ENCODE data around the gene HJV.

The HJV gene

DNA sequence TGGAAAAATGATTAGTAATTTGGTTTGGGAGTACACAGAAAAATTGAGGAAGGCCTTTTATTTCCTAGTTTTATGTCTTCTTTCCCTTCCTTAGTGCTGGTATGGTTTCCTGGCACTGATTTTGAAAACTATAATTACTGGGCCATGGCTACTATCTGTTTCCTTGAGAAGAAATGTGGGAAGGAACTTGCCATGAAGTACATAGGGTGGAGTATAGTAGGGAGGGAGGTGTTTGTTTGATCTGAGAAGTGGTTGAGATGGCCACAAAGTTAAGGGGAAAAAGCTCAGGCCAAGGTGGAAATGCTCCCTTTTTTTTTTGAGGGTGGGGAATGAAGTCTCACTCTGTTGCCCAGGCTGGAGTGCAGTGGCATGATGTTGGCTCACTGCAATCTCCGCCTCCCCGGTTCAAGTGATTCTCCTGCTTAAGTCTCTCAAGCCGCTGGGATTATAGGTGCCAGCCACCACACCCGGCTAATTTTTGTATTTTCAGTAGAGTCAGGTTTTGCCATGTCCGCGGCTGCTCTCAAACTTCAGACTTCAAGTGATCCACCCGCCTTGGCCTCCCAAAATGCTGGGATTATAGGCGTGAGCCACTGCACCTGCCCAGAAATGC, 11.3 kb downstream of the HJV start:
- TF ChIP-seq, protein P1, sequence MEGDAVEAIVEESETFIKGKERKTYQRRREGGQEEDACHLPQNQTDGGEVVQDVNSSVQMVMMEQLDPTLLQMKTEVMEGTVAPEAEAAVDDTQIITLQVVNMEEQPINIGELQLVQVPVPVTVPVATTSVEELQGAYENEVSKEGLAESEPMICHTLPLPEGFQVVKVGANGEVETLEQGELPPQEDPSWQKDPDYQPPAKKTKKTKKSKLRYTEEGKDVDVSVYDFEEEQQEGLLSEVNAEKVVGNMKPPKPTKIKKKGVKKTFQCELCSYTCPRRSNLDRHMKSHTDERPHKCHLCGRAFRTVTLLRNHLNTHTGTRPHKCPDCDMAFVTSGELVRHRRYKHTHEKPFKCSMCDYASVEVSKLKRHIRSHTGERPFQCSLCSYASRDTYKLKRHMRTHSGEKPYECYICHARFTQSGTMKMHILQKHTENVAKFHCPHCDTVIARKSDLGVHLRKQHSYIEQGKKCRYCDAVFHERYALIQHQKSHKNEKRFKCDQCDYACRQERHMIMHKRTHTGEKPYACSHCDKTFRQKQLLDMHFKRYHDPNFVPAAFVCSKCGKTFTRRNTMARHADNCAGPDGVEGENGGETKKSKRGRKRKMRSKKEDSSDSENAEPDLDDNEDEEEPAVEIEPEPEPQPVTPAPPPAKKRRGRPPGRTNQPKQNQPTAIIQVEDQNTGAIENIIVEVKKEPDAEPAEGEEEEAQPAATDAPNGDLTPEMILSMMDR (IDR thresholded peaks at IDR 0.05; ENCODE audit: insufficient read depth, low read length, missing control alignments) = no peak
- POLR2A ChIA-PET = no interaction called here
- no peak for DNase-seq (ENCODE audit: low read depth, low spot score)
- H3K4me3 ChIP-seq (ENCODE audit: low read depth, low read length) = no peak overlapping the region
- CTCF ChIA-PET = interaction anchor here (1.0 to 21.4 kb wide), 8 partner anchors 9 to 163 kb away, joined by 3 to 787 read pairs (median 10); partner anchors contain the start of genes NUDT17 and TXNIP

DNA sequence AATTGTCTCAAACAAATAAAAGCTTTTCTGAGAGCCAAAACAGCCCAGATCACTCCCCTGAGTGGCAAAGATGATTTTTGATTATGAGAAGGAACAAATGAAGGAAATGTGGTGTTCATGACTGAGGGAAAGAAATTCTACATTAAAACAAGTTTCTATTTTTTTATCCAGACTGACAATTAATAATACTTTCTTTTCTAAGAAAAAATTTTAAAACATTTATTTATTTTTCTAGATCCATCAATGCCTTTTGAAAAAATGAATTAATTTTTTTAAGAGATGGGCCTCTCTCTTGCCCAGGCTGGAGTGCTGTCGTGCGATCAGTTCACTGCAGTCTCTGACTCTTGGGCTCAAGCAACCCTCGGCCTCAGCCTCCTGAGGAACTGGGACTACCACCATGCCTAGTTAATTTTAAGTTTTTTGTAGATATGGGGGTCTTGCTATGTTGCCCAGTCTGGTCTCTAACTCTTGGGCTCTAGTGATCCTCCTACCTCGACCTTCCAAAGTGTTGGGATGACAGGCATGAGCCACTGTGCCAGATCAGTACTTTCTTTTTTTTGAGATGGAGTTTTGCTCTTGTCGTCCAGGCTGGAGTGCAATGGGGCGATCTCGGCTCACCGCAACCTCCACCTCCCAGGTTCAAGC, 13.9 kb downstream of the HJV start:
- H3K4me3 ChIP-seq (ENCODE audit: low read depth, low read length) = no peak overlapping the region
- DNase-seq (ENCODE audit: low read depth, low spot score) = no peak
- ChIA-PET CTCF (interaction anchor here (0.6 to 21.4 kb wide), 22 partner anchors 8 to 161 kb away, joined by 3 to 787 read pairs (median 4); partner anchors contain the start of genes HJV, NUDT17, POLR3GL and RBM8A), POLR2A (interaction anchor here (0.6 to 1.7 kb wide), 2 partner anchors 29 to 30 kb away, joined by 3 to 10 read pairs; no protein-coding TSS in a partner anchor)
- TF ChIP-seq, protein P1 (IDR thresholded peaks at IDR 0.05; ENCODE audit: insufficient read depth, low read length, missing control alignments) = no peak

DNA sequence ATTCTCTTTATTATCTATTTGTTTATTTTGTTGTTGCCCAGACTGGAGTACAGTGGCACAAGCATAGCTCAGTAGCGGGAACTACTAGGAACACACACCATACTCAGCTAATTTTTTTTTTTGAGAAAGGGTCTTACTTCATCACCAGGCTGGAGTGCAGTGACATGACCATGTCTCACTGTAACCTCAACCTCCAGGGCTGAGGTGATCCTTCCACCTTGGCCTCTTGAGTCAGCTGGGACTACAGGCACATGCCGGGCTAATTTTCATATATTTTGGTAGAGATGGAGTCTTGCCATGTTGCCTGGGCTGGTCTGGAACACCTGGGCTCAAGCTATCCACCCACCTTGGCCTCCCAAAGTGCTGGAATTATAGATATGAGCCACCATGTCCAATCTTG, 19.8 kb downstream of the HJV start:
- no peak for DNase-seq (ENCODE audit: low read depth, low spot score)
- POLR2A ChIA-PET = no interaction called here
- CTCF ChIA-PET = interaction anchor here (0.7 to 21.4 kb wide), 3 partner anchors 8 to 35 kb away, joined by 3 to 787 read pairs (median 3); partner anchors contain the start of gene TXNIP
- H3K4me3 ChIP-seq (ENCODE audit: low read depth, low read length) = no peak overlapping the region
- TF ChIP-seq, protein P1 (IDR thresholded peaks at IDR 0.05; ENCODE audit: insufficient read depth, low read length, missing control alignments) = no peak

DNA sequence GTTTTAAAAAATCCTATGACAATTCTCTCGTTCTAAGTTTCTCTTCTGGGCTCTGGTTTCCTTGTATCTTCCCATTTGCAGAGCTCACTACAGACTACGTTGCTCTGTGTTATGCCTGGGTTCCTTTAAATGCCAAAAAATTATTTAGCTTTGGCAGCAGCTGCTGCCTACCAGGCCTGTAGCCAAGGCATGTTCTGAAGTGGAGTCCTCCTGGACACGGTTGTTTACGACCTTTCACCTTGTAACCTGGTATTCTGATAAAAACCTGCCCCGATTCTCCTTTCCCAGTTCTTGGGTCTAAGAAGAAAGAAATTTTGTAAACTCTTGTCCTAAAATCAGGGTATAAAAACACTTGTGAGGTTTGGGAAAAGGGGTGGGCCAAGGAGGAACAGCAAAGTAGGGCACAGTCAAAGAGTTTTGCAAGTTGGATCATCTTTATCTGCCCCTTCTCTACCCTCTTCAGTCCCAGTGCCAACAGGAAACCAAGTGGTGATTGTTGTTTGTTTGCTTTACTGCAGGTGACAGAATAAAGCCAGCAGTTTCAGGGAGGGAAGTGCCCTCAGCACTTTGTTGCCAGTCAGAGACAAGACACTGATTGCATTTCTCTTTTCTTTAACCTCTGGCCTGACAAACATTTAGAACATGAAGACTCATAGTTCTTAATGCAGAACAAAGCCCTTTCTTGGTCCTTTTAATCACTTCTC, 22.1 kb downstream of the HJV start:
- TF ChIP-seq, protein P1 (IDR thresholded peaks at IDR 0.05; ENCODE audit: insufficient read depth, low read length, missing control alignments) = no peak
- CTCF ChIA-PET = interaction anchor here (0.7 to 1.6 kb wide), 3 partner anchors 8 to 35 kb away, joined by 3 to 6 read pairs (median 3); partner anchors contain the start of genes ANKRD34A and POLR3GL
- no peak overlapping the region for H3K4me3 ChIP-seq (ENCODE audit: low read depth, low read length)
- no peak for DNase-seq (ENCODE audit: low read depth, low spot score)
- POLR2A ChIA-PET = no interaction called here

DNA sequence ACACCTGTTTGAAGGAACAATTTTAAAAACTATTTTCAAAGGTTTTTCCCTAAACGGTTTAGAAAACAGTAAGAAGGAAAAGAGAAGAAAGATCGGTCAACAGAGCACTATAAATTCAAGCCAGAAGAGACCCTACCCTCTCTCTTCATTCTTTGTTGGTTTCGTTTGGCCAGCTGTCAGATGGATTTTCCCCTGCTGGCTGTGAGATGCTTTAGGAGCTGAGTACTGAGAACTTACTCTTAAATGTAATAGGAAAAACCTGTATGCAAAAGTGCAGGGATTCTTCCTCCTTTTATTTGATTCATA, 23.9 kb downstream of the HJV start:
- no peak overlapping the region for H3K4me3 ChIP-seq (ENCODE audit: low read depth, low read length)
- TF ChIP-seq, protein P1 (IDR thresholded peaks at IDR 0.05; ENCODE audit: insufficient read depth, low read length, missing control alignments) = no peak
- ChIA-PET POLR2A (interaction anchor here (0.9 kb wide), 1 partner anchor 70 kb away, joined by 3 read pairs; the partner anchor contains the start of gene RBM8A), CTCF (interaction anchor here (0.9 to 24.4 kb wide), 4 partner anchors 10 to 29 kb away, joined by 3 to 787 read pairs (median 80); partner anchors contain the start of gene HJV)
- DNase-seq (ENCODE audit: low read depth, low spot score) = no peak
